Activated naive CD8-positive, alpha-beta T cell treated with anti-CD3 and anti-CD28 coated beads, Interleukin-2, amount 10 ng/mL, durations not matched to agents 7 days and 5 days (primary cell): ENCODE data around the gene HOXA5. TPM values are rescaled to one million over a fixed set of nuclear protein-coding genes. Genes with fewer than 3 reads are reported as not detected.

Experiments
- ATAC-seq: fragments of 150-1000 bp; cut with Tn5 transposase; one replicate; pipeline ENCODE4 v1.10.0; 2021; ENCODE audit warnings: low read depth, moderate library complexity
- POLR2A ChIA-PET: fragments of 350-600 bp; sonication (Branson Sonifier 250); formaldehyde crosslinking; loops from one replicate; lab custom pipeline; 2021; ENCODE audit warnings: antibody characterized with exemption; lab: Charles Lee
- DNase-seq: peaks from one replicate; pipeline ENCODE4 v3.0.0; 2021
- H3K27ac Mint-ChIP-seq: one replicate; pipeline ENCODE4 v1.8.0; 2022; ENCODE audit warnings: mild to moderate bottlenecking, mixed read lengths
- H3K27me3 Mint-ChIP-seq: one replicate; pipeline ENCODE4 v1.8.0; 2022; ENCODE audit warnings: mild to moderate bottlenecking, moderate library complexity, mixed read lengths
- H3K36me3 Mint-ChIP-seq: one replicate; pipeline ENCODE4 v1.8.0; 2021; ENCODE audit warnings: mild to moderate bottlenecking, mixed read lengths
- H3K4me1 Mint-ChIP-seq: one replicate; pipeline ENCODE4 v1.8.0; 2021; ENCODE audit warnings: mixed read lengths
- H3K4me3 Mint-ChIP-seq: one replicate; pipeline ENCODE4 v1.8.0; 2022; ENCODE audit warnings: mild to moderate bottlenecking, moderate library complexity, mixed read lengths
- H3K9me3 Mint-ChIP-seq: one replicate; pipeline ENCODE4 v1.8.0; 2021; ENCODE audit warnings: mixed read lengths
- total RNA-seq, 2 experiments: library from RNA; stranded (reverse); gene quantifications; one replicate each; pipeline ENCODE4 v1.2.3, GENCODE V29; 2021

Gene HOXA5
- total RNA-seq, 2 experiments from 2014 or later = not detected

GRCh38 chr7:27163288-27164044 is 20.0 kb upstream of the HOXA5 start:
- ATAC-seq = no peak
- peak overlapping the region; percentile 21 for H3K27ac Mint-ChIP-seq

GRCh38 chr7:27162561-27163287 is 19.2 kb upstream of the HOXA5 start:
- DNase-seq (no peak), ATAC-seq (no peak)
- Mint-ChIP-seq H3K9me3 (no peaks in the 10 kb centered on the region), H3K27me3 (peaks cover 85% of the 10 kb centered on the region), H3K27ac (no peak overlapping the region), H3K4me3 (no peak overlapping the region), H3K36me3 (peaks cover 1% of the 10 kb centered on the region), H3K4me1 (peaks cover 18% of the 10 kb centered on the region)
- POLR2A ChIA-PET = no interaction called here

More at GRCh38 chr7:27163288-27164044, 20.0 kb upstream of the HOXA5 start:
- peaks cover 12% of the 10 kb centered on the region for H3K4me1 Mint-ChIP-seq
- no peak for DNase-seq
- peaks cover 85% of the 10 kb centered on the region for H3K27me3 Mint-ChIP-seq
- no peaks in the 10 kb centered on the region for H3K9me3 Mint-ChIP-seq
- no peak overlapping the region for H3K4me3 Mint-ChIP-seq
- peaks cover 1% of the 10 kb centered on the region for H3K36me3 Mint-ChIP-seq
- POLR2A ChIA-PET = no interaction called here

GRCh38 chr7:27161721-27162560 is 18.5 kb upstream of the HOXA5 start:
- no peak overlapping the region for H3K27ac Mint-ChIP-seq
- no peak overlapping the region for H3K4me3 Mint-ChIP-seq
- POLR2A ChIA-PET = no interaction called here
- H3K4me1 Mint-ChIP-seq = peaks cover 18% of the 10 kb centered on the region
- H3K9me3 Mint-ChIP-seq = no peaks in the 10 kb centered on the region
- H3K36me3 Mint-ChIP-seq = no peaks in the 10 kb centered on the region
- DNase-seq (no peak), ATAC-seq (no peak)
- peaks cover 85% of the 10 kb centered on the region for H3K27me3 Mint-ChIP-seq

GRCh38 chr7:27161214-27161720 is 17.8 kb upstream of the HOXA5 start:
- Mint-ChIP-seq H3K9me3 (no peaks in the 10 kb centered on the region), H3K27ac (no peak overlapping the region), H3K4me3 (peak overlapping the region; percentile 71), H3K36me3 (no peaks in the 10 kb centered on the region), H3K27me3 (peaks cover 83% of the 10 kb centered on the region), H3K4me1 (peaks cover 17% of the 10 kb centered on the region)
- DNase-seq (no peak), ATAC-seq (no peak)
- POLR2A ChIA-PET = interaction anchor here (1.4 kb wide), 1 partner anchor 791 kb away, joined by 4 read pairs; no protein-coding TSS in a partner anchor

- Mint-ChIP-seq H3K27me3 (peaks cover 84% of the 10 kb centered on the region), H3K9me3 (no peaks in the 10 kb centered on the region), H3K4me1 (peaks cover 16% of the 10 kb centered on the region), H3K36me3 (no peaks in the 10 kb centered on the region), H3K4me3 (peak overlapping the region; percentile 71), H3K27ac (no peak overlapping the region)
- DNase-seq = peak; percentile 88
- peak; percentile 69 for ATAC-seq
- POLR2A ChIA-PET = interaction anchor here (1.4 kb wide), 1 partner anchor 791 kb away, joined by 4 read pairs; no protein-coding TSS in a partner anchor
These were observed 17.2 kb upstream of the HOXA5 start for GRCh38 chr7:27160546-27161213.

DNA sequence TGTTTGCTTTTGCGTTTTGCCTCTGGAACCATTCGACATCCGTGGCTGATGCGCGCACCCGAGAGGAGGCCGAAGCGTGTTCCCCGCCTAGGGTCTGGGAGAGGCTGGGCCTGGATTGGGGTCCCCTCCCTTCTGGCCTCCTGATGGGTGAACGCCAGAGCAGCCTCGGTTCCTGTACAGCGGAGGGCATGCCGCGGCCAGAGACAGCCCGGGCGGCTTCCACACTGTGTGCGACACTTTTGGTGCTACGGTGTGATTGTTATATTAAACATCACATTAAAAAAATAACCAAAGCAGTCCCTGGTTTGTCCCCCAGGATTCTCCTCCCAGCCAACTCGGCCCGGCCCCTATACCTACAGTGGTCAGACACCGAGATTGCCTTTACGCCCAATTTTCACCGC is 16.7 kb upstream of the HOXA5 start:
- POLR2A ChIA-PET = interaction anchor here (1.4 kb wide), 1 partner anchor 790 kb away, joined by 4 read pairs; no protein-coding TSS in a partner anchor
- Mint-ChIP-seq H3K4me1 (peaks cover 21% of the 10 kb centered on the region), H3K4me3 (peak overlapping the region; percentile 35), H3K27me3 (peaks cover 85% of the 10 kb centered on the region), H3K27ac (no peak overlapping the region), H3K9me3 (no peaks in the 10 kb centered on the region), H3K36me3 (no peaks in the 10 kb centered on the region)
- no peak for DNase-seq
- no peak for ATAC-seq

DNA sequence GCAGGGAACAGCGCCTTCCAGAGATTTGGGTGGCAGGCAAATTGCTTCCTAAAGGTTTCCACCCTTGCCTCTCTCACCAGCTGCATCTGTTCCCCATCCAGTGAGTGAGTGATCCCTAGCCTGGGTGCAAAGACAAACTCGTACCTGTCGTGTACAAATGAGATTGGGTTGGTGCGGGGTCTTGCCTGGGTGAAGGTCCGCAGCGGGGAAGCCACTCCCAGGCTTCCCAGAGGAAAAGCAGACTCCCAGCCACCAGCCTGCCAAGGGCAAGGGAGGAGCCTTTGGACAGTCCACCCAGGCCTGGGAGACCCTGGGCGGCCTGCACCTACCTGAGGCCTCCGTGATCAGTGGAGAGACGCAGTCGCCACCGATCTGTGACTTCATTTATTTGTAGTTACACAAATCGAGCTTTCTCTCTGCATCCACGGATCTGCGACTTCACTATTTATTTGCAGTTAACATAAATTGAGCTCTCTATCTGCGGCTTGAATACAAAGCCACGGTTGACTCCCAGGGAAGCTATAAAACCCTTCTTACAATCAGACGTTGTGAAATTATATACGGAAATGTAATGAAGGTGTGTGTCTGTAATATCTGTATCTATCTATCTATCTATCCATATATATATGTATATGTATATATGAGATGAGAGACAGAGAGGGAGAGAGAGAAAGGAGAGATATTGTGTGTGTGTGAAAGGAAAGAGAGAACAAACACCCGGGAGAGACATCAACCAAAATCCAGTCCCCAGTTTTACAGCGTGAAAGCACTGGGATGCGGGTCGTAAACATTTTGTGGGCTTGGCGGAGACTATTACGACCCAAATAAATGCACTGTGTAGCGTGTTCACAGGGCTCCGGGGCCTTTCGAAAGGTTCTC is 16.0 kb upstream of the HOXA5 start:
- Mint-ChIP-seq H3K36me3 (no peaks in the 10 kb centered on the region), H3K9me3 (no peaks in the 10 kb centered on the region), H3K27me3 (peaks cover 87% of the 10 kb centered on the region), H3K27ac (no peak overlapping the region), H3K4me1 (peaks cover 24% of the 10 kb centered on the region), H3K4me3 (peak overlapping the region; percentile 35)
- POLR2A ChIA-PET = no interaction called here
- ATAC-seq (no peak), DNase-seq (no peak)

DNA sequence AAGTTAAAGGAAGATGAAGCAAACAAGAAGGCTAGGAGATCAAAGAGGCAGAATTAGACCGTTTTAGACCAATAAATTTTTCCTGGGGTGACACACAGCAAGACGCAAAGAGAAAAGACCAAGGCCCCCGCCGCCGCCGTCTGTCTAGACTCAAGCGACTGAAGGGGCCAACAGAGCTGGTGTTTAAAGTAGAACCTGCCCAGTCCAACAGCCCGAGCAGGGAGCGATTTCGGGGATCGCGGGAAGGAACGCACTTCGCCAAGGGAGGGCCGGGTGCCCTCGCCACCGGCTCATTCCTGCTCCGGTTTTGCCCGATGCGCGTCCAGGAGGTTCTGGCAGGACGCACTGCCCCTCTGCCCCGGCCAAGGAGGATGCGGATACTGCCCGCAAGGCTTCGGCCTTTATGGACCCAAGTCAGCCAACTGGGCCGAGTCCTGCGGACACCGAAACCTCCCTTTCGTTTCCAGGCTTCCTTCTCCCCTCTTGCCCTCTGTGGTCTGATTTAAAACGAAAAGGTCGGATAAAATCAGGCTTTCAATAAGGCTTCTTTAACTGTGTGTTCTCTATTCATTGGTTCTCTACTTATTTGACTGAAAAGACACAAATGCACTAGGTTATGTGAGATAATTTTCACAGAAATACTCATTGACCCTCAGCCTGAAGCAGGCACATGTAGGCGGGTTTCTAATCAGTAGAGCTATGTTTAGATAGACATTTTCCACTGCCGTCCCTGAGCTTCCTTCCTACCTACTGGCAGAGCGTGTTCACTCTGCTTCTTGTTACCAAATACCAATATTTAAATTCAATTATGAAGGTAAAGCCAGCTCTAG is 15.2 kb upstream of the HOXA5 start:
- Mint-ChIP-seq H3K4me3 (peak overlapping the region; percentile 18), H3K9me3 (no peaks in the 10 kb centered on the region), H3K4me1 (peaks cover 26% of the 10 kb centered on the region), H3K27ac (peak overlapping the region; percentile 58), H3K36me3 (no peaks in the 10 kb centered on the region), H3K27me3 (peaks cover 87% of the 10 kb centered on the region)
- no peak for ATAC-seq
- DNase-seq = no peak
- POLR2A ChIA-PET = no interaction called here

GRCh38 chr7:27157702-27158431 is 14.4 kb upstream of the HOXA5 start:
- H3K9me3 Mint-ChIP-seq = no peaks in the 10 kb centered on the region
- POLR2A ChIA-PET = no interaction called here
- ATAC-seq (no peak), DNase-seq (no peak)
- H3K4me1 Mint-ChIP-seq = peaks cover 26% of the 10 kb centered on the region
- peak overlapping the region; percentile 18 for H3K4me3 Mint-ChIP-seq
- no peaks in the 10 kb centered on the region for H3K36me3 Mint-ChIP-seq
- peaks cover 86% of the 10 kb centered on the region for H3K27me3 Mint-ChIP-seq
- peak overlapping the region; percentile 80 for H3K27ac Mint-ChIP-seq

GRCh38 chr7:27156916-27157701 is 13.6 kb upstream of the HOXA5 start:
- ATAC-seq = no peak
- Mint-ChIP-seq H3K36me3 (no peaks in the 10 kb centered on the region), H3K27me3 (peaks cover 85% of the 10 kb centered on the region), H3K27ac (peak overlapping the region; percentile 77), H3K4me3 (peak overlapping the region; percentile 28), H3K9me3 (no peaks in the 10 kb centered on the region), H3K4me1 (peaks cover 27% of the 10 kb centered on the region)
- POLR2A ChIA-PET = no interaction called here
- DNase-seq = no peak
